ENCODE data around the gene ZSWIM5.

GRCh38 chr1:45023663-45024062, 182.7 kb downstream of the ZSWIM5 start:
- TF ChIP-seq POLR2A (IDR thresholded peaks at IDR 0.05) (no peak), CTCF (IDR thresholded peaks at IDR 0.05) (no peak)
